Posterior cingulate gyrus (tissue), 11 donors: ENCODE measurements around the gene GBP7.
A peak's percentile ranks its signal among the peaks of the same experiment; 100 is the strongest.

Source experiments
- DNase-seq, 10 donors: peaks; one replicate each; pipeline versions ENCODE4 v3.0.0 to v3.0.0-alpha.2; 2020 to 2021; ENCODE audit warnings: mixed read lengths in 3 of 10
- intact Hi-C: fragments of 100-400 bp; cut with DNase I; formaldehyde crosslinking; loops from one replicate; pipeline ENCODE4 v1.15.1; 2023

GBP7 gene

DNA sequence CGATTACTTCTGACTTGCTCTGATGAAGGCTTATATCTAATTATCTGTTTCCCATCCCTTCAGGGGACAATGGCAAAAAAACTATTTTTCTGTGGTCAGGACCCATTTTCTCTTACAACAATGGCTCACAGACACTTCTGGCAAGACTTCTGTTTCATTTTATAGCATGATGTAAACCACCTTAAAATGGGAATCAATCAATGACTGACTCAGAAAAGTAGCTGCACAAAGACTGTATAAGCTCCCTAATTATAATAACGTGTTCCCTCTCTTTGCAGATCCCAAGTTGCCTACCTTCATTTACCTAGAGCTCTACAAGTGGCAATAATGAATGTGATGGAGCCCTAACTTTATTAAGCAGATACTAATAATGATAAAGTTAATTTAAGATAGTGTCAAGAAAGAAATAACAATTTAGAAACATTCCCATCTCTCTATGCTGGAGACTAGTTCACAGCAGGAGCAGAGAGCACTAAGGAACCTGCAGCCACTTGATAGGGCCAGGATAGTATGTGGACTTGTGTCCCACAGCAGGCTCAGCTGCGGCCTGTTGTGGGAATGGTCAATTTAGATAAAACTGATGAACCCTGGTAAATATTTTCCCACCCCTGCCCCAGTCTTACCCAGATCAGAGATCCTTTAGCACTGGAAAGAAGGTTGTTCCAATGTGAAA is 50.4 kb downstream of the GBP7 start:
- DNase-seq = peak in 2 of 10 donors; percentile 25 to 29
- intact Hi-C loops = no loop called here

DNA sequence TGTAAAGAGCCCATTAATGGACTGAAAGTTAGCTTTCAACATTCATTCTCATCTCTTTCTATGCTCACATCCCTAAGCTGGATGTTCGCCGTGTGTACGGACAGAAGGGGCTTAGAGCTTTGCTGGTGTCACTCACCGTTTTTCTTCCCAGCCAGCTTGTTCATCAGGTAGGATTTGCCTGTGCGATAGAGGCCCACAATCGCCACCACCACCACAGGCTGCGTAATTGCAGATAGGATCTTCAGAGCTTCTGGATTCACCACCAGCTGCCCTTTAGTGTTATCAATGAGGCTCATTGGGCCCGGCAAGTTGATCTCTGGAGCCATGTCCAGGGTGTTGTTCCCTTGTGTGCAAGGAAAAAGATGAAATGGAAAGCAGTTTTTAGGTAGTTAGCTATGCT is 54.2 kb downstream of the GBP7 start:
- DNase-seq = peak in 1 of 10 donors; percentile 63
- intact Hi-C loops = no loop called here

DNA sequence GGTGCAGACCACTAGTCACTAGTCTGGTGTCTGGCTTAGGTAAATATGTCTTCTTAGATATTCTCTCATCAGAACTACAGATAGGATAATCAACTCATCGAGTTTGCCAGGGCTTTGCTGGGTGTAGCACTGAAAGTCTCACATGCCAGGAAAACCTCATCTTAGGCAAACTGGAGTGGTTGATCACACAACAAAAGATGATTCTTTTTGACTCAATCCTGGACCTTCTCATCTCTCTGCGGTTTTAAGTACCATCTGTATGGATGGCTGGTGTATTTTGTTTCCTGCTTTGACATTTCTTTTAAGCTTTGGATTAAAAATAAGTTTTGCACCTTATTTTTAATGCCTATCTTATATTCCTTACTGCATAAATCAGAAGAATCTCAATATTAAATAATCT is 61.1 kb downstream of the GBP7 start:
- intact Hi-C loops = no loop called here
- no peak for DNase-seq

DNA sequence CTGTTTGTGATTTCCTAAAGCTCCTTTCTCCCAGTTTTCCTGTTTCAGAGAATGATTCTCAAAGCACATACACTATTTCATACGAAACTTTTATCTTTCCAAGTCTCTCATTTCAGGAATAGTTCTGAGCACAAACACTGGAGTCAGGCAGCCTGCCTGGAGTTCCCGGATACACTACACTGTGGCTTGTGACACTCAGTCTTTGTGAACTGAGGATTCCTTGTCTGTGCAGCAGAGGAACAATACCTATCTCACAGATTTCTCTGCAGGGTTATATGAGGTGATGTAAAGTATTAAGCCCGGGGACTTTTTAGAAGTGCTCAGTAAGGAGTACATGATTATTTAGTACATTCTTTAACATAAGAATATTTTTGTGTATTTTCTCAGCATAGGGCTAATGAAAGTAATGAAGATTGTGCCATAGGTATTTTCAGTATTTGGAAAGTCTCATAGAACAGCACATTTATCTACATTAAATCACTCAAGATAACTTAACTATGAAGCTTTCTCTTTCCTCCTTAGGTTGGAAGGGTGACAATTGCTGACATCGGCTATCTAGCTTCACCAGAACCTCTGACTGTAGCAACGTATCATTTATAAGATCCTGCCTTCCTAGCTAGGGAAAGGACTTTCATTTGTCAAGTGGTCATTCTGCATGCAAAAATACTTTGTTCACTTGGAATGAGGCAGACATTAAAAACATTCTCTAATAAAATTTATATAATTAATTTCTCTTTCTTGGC is 62.8 kb downstream of the GBP7 start:
- intact Hi-C loops = no loop called here
- DNase-seq = no peak

DNA sequence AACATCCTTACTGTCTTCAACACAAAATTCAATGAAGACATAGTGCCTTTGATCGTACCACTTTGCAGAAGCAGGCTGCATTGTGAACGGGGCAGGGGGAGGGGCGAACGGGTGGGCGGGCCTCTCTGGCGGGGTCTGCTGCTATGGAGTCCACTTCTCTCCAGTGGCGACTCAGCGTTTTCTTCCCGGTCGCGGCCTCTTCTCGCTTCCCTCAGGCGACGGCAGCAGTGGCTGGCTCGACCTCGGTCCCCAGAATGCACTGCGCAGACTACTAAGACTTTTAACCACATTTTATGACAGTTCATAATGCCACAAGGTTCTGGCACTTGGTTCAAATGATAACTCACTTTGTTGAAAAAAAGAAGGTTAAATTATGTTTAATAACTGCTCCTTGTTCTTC is 71.1 kb downstream of the GBP7 start:
- DNase-seq = peak in 1 of 10 donors; percentile 63
- intact Hi-C loops = no loop called here

DNA sequence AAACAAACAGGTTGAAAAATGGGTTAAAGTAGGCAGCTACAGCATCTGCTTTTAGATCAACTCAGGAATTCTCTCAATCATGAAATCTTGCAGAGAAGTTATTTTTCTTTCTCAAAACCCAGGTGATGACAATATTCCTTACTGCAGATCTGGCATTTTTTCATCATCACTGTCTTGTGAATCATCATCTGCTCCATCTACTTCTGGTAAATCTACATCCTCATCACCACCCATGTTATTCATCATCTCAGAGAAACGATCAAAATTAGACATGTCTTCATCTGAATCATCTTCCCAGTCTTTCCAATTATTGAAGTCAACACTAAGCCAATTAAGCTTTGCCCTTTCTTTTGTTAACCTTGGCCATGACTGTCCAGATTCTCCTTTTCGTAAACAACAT is 71.7 kb downstream of the GBP7 start:
- intact Hi-C loops = no loop called here
- DNase-seq = no peak

DNA sequence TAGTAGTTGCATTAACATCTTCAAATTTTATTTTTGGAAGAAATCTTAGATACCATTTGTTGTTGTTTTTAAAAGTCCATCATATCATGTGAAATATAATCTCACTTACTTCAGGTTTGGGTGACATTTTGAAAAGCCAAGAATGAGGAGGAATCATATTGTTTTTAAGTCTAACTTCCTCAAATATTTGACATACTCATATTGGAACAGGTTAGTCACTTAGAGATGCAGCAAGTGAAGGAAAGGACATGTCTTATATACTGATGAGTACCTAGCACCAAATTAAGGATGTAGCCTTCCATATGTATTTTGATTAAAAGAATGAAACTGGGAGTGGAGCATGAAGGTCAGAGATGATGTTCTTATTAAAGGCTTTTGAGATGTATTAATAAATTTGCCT is 73.8 kb downstream of the GBP7 start:
- intact Hi-C loops = no loop called here
- DNase-seq = no peak

DNA sequence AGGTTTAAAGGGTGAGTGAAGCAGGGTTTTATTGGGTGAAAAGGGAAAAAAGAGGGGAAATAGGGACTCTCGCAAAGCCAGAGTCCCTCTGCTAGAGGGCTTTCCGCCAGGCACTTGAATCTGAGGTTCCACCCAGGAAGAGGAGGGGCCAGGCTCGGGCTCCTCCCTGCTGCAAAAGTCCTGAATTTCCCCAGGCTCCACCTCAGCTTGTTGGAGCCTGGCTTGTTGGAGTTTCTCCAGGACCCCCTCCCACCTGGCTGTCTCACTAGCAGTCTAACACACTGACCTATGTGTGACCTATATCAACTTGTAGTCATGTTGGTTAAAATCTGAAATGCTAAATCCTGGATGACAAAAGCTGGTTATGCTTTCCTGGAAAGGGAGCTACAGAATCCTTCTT is 75.4 kb downstream of the GBP7 start:
- intact Hi-C loops = no loop called here
- DNase-seq = no peak

DNA sequence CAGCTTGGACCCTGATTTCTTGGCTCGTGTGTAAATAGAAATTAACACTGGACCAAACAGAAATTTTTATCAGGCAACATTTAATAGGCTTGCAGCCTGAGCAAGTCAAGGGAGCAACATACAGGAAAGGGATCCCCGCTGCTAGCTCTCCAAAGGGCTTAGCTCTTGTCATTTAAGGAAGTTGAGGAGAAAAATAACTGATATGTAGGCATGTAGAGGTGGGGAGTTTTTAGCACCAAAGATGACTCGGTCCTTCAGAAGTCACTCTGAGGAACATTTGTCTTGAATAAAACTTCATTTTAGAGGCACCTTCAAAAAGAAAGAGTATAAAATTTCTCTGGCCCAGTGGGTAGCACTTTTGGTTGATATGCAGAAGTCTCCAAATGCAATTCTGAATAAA is 76.9 kb downstream of the GBP7 start:
- DNase-seq = no peak
- intact Hi-C loops = no loop called here

DNA sequence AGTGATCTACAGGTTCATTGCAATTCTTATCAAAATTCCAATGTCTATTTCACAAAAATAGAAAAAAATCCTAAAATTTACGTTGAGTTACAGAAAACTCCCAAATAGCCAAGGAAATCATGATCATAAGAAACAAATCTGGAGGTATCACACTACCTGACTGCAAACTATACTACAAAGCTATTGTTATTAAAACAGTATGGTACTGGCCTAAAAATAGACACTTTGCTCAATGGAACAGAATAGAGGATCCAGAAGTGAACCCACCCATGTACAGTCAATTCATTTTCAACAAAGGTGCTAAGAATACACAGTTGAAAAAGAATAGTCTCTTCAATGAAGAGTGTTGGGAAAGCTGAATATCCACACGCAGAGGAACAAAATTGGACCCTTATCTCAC is 80.1 kb downstream of the GBP7 start:
- intact Hi-C loops = no loop called here

DNA sequence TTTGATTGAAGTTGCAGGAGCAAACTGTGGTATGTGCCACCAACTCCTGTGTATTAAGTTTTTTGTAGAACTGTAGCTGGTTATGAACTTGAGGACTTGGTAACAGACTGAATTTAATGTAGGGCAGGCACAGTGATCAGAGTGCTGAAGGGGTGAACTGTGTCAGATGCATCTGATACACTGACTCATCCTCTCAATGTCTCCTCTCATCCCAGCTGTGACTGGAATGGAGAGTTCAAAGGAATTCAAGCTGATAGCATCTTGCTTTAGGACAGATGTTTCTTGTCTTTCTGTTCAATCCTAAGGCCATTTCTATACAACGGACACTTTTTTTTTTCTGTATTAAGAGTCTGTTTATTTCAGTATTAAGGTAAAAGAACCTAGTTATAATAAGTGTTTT is 85.8 kb downstream of the GBP7 start:
- no peak for DNase-seq
- intact Hi-C loops = loop anchor here (10.0 kb wide), 1 partner anchor 265 kb away; no protein-coding TSS in a partner anchor

More for the DNA sequence above, 80.1 kb downstream of the GBP7 start:
- no peak for DNase-seq

DNA sequence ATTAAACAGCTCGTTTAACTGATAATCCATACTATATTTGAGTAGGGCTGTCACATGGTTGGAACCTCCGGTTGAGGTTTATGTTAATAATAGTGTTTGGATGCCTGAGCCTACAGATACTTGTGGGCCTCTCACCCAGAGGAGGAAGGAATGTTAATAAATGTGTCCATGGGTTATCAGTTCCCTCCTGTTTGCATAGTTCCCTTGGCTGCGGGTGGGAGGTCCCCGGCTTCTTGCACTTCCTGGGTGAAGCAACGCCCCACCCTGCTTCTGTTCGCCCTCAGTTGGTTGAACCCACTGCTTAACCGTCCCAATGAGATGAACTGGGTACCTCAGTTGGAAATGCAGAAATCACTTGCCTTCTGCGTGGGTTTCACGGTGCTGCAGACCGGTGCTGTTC is 87.2 kb downstream of the GBP7 start:
- intact Hi-C loops = loop anchor here (10.0 kb wide), 1 partner anchor 266 kb away; no protein-coding TSS in a partner anchor
- peak in 1 of 10 donors; percentile 72 for DNase-seq

DNA sequence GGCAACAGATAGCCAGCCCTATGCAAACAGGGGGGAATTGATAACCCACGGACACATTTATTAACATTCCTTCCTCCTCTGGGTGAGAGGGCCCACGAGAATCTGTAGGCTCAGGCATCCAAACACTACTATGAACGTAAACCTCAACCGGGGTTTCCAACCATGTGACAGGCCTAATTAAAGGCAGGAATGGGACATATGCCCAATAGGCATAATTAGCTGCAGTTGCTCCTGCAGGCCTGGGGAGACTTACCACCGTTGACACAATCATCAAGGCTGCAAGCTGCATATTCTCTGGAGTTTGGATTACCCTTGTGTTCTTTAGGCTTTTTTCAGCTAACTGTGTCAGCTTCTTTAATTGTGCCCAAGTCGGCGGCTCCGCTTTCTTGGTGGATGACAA is 88.6 kb downstream of the GBP7 start:
- intact Hi-C loops = loop anchor here (10.0 kb wide), 1 partner anchor 268 kb away; no protein-coding TSS in a partner anchor
- DNase-seq = no peak

DNA sequence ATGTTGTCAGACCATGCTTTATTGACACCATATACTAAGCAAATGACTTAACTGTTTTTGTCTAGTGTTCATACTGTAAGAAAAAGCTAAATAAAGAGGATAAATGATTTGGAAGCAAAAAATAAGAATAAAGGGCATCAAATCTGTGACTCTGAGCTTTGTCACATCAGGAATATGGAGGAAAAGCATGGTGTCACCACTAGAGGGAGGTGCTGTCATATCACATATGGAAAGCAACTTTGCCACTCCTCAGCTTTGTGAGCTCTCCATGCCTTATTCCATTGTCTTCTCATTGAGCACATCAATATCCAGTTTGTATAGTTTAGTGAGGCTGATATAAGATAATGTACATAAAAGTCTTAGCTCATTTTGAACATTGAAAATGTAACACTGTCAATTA is 90.0 kb downstream of the GBP7 start:
- DNase-seq = peak in 1 of 10 donors; percentile 25
- intact Hi-C loops = loop anchor here (10.0 kb wide), 1 partner anchor 269 kb away; no protein-coding TSS in a partner anchor
